GM12892 (cell line): Measurements from ENCODE around the gene CD74.

ENCODE experiments used
- POLR2A ChIP-seq: IDR thresholded peaks from 2 replicates; pipeline ENCODE4 v1.6.1; 2011; ENCODE audit warnings: low read depth, low read length, control low read depth
- TAF1 ChIP-seq: IDR thresholded peaks from 2 replicates; pipeline ENCODE4 v1.6.1; 2011; ENCODE audit warnings: low read depth, mild to moderate bottlenecking, control low read depth, low read length, borderline replicate concordance

GRCh38 chr5:150402229-150402773 lies 10.4 kb downstream of the CD74 start:
- TF ChIP-seq POLR2A (peak; percentile 76), TAF1 (no peak)
